Measurements from ENCODE around the gene SMARCB1. TPM values are rescaled to one million over a fixed set of nuclear protein-coding genes. Genes with fewer than 3 reads are reported as not detected.

Gene SMARCB1
- 18.0 and 21.5 TPM in 2 replicates for total RNA-seq (ENCODE audit: low replicate concordance)

DNA sequence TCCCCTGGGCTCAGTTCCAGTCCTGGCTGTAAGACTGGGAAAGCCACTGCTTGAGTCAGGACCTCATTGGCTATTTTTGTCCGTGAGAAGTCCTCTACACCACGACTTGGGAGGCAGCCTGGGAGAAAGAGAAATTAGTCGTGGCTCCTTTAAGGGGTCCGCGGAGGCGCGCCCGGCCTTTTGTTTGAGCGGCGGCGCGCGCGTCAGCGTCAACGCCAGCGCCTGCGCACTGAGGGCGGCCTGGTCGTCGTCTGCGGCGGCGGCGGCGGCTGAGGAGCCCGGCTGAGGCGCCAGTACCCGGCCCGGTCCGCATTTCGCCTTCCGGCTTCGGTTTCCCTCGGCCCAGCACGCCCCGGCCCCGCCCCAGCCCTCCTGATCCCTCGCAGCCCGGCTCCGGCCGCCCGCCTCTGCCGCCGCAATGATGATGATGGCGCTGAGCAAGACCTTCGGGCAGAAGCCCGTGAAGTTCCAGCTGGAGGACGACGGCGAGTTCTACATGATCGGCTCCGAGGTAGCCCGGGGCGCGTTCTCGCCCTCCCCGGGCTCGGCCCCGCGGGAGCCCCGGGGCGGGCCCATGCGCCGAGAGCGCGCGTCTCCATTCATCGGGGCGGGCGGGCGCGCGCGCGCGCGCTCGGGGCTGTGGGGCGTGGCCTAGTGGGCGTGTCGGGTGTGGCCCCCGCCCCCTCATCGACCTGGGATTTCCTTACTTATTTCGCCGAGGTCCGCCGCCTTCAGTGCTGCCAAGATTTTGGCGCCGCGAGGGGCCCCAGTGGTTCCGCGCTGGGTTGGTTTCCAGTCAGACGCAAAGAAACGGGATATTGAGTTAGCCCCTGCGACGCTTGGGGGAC is at the start of gene SMARCB1:
TSS of gene SMARCB1 (plus strand) at position 215 of the 848 bp plus-strand sequence. CDS start at position 419, 204 bp downstream.

DNA sequence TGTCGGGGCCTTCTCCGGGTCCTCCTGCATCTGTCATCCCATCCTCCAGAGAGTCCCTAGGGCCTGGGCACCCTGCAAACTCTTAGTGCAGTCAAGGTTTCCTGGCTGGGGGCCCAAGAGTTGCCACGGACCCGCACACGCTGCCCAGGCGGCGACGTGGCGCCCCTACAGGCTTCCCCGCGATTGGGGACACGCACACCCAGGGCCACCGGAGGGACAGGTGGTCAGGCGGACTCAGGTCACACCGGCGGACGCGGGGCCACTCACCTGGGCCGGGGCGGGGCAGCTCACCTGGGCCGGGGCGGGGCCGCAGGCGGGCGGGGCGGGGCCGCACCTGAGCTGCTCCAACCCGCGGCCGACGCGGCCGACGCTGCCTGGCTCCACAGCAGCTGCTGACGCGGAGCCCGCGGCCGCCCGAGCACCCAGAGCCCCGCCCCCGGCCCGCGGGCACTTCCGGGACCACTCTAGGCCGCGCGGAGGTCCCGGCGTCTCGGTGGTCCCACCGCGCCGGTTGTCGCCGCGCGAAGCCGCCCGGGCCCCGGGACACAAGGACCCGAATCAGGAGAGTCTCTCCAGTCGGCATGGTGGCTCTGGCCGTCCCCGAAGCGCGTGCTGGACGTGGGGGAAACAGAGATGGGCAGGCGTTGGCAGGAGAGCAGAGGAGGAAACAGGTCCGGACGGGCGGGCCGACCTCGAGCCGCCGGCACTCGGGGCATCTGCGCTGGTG is 35.9 kb upstream of the SMARCB1 start, which contains the start of gene ZNF70:
TSS of gene ZNF70 (minus strand) at position 399 of the 727 bp plus-strand sequence. CDS start 5,972 bp downstream, outside the sequence.

DNA sequence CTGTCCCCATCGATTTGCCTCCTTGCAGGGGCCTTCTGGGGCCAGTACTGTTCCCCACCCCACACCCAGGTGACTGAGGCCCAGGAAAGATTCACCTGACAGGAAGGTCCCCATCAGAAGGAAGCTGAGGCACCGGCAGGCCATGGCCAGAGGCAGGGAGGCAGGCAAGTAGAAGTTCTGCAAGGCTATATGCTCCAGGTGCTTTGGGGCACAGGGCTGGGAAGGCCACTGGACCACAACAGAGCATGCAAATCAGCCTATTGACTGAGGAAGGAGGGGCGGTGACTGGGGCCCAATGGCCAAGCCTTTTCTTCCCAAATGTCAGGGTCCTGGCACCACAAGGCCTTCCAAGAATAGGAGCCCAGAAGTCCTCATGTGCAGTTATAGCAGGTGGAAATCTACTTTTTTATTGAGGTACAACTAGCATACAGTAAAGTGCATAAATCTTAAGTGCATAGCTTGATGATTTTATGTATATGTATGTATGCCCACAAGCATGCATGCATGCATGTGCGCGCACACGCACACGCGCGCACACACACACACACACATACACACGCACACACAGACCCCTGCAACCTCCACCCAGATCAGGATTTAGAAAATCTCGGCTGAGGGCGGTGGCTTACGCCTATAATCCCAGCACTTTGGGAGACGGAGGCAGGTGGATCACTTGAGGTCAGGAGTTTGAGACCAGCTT is 32.4 kb upstream of the SMARCB1 start, which contains the start of gene VPREB3:
TSS of gene VPREB3 (minus strand) at position 206 of the 700 bp plus-strand sequence. CDS start at position 144, 62 bp downstream.

DNA sequence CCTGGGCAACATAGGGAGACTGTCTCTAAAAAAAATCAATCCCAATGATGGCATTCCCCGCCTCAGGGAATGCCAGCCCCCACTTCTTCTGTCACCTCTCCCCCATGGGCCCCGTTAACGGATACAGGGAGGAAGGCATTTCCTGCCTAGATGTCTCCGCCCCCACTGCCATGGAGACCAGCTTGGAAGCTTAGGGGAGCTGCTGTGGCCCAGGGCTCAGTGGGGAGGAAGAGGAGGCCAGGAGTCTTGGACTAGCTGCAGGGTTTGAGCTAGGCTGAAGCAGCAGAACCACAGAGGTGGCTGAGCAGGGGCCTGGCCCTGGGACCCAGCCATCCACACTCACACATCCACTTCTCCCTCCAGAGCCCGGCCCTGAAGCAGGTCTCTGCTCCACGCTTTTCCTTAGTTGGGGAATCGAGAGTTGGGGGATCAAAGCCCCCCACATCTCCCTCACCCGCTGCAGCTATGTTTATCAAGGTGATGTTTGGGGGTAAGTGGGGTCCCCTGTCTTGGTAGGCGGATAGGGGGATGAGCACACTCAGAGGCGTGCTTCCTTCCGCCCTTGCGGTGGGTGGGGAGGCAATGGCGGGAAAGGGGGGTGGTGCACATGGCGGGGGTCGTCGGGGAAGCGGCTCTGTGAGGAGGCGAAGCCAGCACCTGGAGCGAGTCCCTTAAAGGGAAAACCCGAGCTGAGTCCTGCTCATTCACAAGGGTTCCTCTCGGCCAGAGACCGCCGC is 23.8 kb upstream of the SMARCB1 start, which contains the start of gene C22orf15:
TSS of gene C22orf15 (plus strand) at position 149 of the 737 bp plus-strand sequence. CDS start at position 466, 317 bp downstream.

DNA sequence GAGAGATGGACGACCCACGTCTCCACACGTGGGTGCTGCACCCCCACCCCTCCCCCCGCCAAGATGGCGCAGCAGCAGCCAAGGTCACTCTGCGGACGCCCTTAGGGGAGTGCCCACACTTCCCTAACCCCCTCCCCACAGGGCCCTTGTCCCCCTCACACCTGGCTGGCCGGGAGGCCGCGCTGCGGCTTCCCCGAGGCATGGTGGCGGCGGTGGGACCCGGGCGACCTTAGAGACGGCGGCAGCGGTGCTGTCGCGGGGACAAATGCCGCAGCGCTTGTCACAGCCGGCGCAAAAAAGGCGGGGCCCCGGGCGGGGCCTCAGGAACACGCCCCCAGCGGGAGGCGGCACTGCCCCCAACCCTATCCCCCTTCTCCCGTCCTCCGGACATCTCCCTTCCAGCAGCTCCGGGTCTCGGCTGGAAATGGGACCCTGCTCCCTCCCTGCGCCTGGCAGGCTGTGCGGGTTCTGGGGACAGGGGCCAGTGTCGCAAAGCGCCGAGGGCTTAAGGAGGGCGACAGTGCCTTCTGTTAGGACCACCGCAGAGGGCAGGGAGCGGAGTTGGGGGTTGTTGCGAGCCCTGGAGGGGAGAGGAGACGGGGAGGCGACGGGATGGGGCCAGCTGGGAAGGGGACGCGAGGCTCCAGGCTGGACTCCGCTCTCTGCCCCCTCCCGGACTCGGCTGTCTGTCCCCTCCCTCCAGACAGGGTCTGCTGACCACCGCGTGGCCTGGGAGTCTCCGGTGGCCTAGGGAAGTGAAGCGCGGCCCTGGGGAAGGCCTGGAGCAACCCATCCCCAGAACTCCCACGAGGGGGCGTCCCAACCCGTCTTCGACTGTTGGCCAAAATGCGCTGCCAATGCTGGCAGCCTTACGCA is 18.9 kb upstream of the SMARCB1 start, which contains the start of gene CHCHD10:
TSS of gene CHCHD10 (minus strand) at position 300 of the 876 bp plus-strand sequence. CDS start at position 202, 98 bp downstream.

DNA sequence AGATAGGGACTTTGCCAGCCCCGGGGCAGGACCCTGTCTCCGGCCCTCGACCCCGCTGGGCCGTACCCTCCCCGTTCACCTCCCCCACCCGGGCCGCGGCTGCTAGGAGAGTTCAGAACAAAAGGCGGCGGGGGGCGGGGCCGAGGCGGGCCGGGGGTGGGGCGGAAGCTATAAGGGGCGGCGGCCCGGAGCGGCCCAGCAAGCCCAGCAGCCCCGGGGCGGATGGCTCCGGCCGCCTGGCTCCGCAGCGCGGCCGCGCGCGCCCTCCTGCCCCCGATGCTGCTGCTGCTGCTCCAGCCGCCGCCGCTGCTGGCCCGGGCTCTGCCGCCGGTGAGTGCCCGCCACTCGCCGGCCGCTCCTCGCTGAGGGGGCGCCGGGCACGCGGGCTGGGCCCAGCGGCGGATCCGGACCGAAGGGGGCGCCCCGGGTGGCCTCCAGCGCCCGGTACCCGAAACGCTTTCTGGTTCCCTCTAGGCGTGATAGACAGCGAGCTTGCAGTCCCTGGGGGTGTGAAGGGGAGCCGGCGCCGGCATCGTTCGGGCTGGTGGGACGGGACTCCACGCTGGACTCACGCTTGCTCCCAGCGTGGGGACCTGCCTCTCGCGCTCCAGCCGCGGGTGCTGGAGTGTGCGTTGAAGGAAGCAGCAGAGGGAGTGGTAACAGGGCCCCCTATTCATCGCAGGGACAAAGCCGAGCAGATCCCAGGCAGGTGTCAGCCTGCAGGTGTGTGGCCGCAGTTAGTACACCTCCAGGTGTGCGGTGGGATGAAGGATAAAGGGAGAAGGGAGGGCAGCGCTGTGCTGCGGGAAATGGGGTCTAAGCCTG is 13.9 kb upstream of the SMARCB1 start, which contains the start of gene MMP11:
TSS of gene MMP11 (plus strand) at position 201 of the 825 bp plus-strand sequence. CDS start at position 223, 22 bp downstream.

DNA sequence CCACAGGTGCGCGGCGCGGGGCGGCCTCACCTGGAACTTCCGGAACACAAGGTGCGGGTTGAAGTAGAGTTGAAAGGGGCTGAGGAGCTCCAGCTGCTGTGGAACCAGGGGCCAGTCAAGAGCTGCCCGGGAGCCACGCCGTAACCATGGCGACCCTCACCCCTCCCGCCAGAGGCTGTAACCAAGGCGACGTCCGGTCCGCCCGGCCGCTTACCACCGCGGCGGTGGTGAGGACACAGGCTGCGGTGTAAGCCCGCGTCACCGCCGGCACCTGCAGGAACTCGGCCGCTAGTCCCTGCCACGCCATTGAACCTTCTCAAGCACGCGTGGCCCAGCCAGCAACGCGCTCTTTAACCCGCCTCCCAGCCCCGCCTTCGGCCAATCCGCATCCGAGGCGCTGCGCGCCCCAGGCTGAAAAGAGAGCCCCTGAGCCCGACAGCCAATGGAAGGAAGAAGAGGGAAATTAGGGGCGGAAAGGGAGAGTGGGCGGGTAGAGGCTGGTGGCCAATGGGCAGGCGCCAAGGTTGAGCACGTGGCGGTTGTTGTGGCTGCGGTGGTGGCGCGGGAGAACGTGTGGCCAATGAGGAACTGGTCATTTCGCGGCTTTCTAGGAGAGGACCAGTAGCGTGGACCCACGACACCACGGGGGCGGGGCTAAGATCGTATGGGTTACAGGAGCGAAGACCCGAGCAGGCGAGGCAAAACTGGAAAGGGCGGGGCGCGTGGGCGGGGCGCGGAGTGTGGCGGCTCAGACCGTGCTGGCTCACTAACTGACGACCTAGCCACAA is 52.1 kb downstream of the SMARCB1 start, which contains the start of gene DERL3:
TSS of gene DERL3 (minus strand) at position 326 of the 788 bp plus-strand sequence. CDS start at position 307, 19 bp downstream.

DNA sequence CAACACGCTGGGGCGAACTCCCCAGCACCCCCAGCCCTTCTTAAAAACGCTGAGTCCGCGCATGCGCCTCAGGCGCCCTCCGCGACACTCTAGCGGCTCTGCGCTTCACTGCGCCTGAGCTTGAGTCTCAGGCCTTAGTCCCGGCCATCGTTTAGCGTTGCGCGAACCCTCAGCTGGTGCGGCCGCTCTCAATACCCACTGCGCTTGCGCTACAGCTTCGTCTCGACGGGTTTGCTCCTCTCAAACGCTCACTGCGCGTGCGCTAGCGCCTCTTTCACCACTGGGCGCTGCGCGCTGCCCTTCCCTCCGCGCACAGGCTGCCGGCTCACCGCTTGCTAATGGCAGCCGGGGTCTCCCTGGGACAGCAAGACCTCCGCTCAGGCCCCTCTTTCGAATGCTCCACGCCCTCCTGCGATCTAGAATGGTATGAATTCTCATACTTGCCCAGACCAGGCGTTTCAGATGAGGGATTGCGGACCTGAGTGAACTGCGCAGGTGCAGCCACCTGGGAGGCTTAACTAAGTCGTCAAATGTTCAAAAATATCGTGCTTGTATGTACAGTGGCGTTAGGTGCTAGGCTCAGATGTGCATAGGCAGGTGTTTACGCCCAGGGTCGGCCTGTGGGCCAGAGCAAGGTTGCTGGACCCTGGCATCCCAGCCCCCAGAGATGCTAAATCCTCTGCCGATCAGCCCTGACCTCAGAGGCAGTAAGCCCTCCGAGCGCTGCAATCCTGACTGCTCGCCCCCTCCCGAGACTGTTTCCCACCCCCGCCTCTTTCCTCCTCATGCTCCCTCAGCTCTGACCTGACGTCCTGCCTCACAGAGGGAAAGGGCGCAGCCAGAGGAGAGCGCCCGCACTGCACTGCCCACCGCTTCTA is 71.1 kb downstream of the SMARCB1 start, which contains the start of gene SLC2A11:
TSS of gene SLC2A11 (plus strand) at position 270 of the 878 bp plus-strand sequence. CDS start at position 395, 125 bp downstream.

Other genes starting within 250 kb of the SMARCB1 start
- gene IGLL1, start 206.7 kb upstream of the SMARCB1 start, total RNA-seq (ENCODE audit: low replicate concordance) = not detected in 2 replicates
- 2.2 TPM in 1 of 2 replicates, not detected in the other for gene DRICH1, start 154.6 kb upstream of the SMARCB1 start, total RNA-seq (ENCODE audit: low replicate concordance)
- gene RGL4, start 96.0 kb upstream of the SMARCB1 start, total RNA-seq (ENCODE audit: low replicate concordance) = not detected in 2 replicates
- 1.4 and 3.5 TPM in 2 replicates for gene ZNF70, start 35.9 kb upstream of the SMARCB1 start, total RNA-seq (ENCODE audit: low replicate concordance)
- not detected in 2 replicates for gene VPREB3, start 32.5 kb upstream of the SMARCB1 start, total RNA-seq (ENCODE audit: low replicate concordance)
- gene C22orf15, start 24.0 kb upstream of the SMARCB1 start, total RNA-seq (ENCODE audit: low replicate concordance) = 0.38 and 1.8 TPM in 2 replicates
- gene CHCHD10, start 19.0 kb upstream of the SMARCB1 start, total RNA-seq (ENCODE audit: low replicate concordance) = 3.4 and 6.5 TPM in 2 replicates
- gene MMP11, start 14.1 kb upstream of the SMARCB1 start, total RNA-seq (ENCODE audit: low replicate concordance) = 11.0 and 18.5 TPM in 2 replicates
- 0.23 TPM in 1 of 2 replicates, not detected in the other for gene DERL3, start 52.0 kb downstream of the SMARCB1 start, total RNA-seq (ENCODE audit: low replicate concordance)
- gene SLC2A11, start 70.9 kb downstream of the SMARCB1 start, total RNA-seq (ENCODE audit: low replicate concordance) = 7.5 and 8.9 TPM in 2 replicates
- 300 and 504 TPM in 2 replicates for gene MIF, start 107.4 kb downstream of the SMARCB1 start, total RNA-seq (ENCODE audit: low replicate concordance)
- 5.1 and 9.5 TPM in 2 replicates for gene GSTT2B, start 174.2 kb downstream of the SMARCB1 start, total RNA-seq (ENCODE audit: low replicate concordance)
- gene DDTL, start 179.9 kb downstream of the SMARCB1 start, total RNA-seq (ENCODE audit: low replicate concordance) = 2.2 and 11.0 TPM in 2 replicates
- 57.3 and 162 TPM in 2 replicates for gene DDT, start 187.5 kb downstream of the SMARCB1 start, total RNA-seq (ENCODE audit: low replicate concordance)
- gene GSTT2, start 193.2 kb downstream of the SMARCB1 start, total RNA-seq (ENCODE audit: low replicate concordance) = 0.23 TPM in 1 of 2 replicates, not detected in the other
- gene GSTT4, start 218.5 kb downstream of the SMARCB1 start, total RNA-seq (ENCODE audit: low replicate concordance) = not detected in 2 replicates
- 35.5 and 61.0 TPM in 2 replicates for gene CABIN1, start 224.3 kb downstream of the SMARCB1 start, total RNA-seq (ENCODE audit: low replicate concordance)